Chondrocyte (in vitro differentiated cells): ENCODE data around the gene GBX2. TPM values are rescaled to one million over a fixed set of nuclear protein-coding genes. Genes with fewer than 3 reads are reported as not detected.

Experiments used
- DNase-seq: peaks from one replicate; pipeline ENCODE4 v3.0.0; 2021; ENCODE audit warnings: mixed read lengths, low spot score
- H3K27ac Mint-ChIP-seq: one replicate; pipeline ENCODE4 v1.8.0; 2021; ENCODE audit warnings: mild to moderate bottlenecking, moderate library complexity, mixed read lengths; ENCODE audit not compliant: unreplicated experiment
- H3K27me3 Mint-ChIP-seq: 2 replicates; pipeline ENCODE4 v1.8.0; 2021; ENCODE audit warnings: low read depth, mixed read lengths
- H3K36me3 Mint-ChIP-seq: 2 replicates; pipeline ENCODE4 v1.8.0; 2021; ENCODE audit warnings: low read depth, mixed read lengths
- H3K4me1 Mint-ChIP-seq: 2 replicates; pipeline ENCODE4 v1.8.0; 2021; ENCODE audit warnings: low read depth, mild to moderate bottlenecking, mixed read lengths
- H3K4me3 Mint-ChIP-seq: one replicate; pipeline ENCODE4 v1.8.0; 2021; ENCODE audit warnings: mild to moderate bottlenecking, moderate library complexity, mixed read lengths; ENCODE audit not compliant: unreplicated experiment
- H3K9me3 Mint-ChIP-seq: 2 replicates; pipeline ENCODE4 v1.8.0; 2021; ENCODE audit warnings: low read depth, mixed read lengths
- total RNA-seq: library from RNA; stranded (reverse); gene quantifications from 3 replicates; pipeline ENCODE4 v1.2.1, GENCODE V29; 2021
- TF ChIP-seq, protein P1 (sequence below): fragments of 200-600 bp; sonication (generic); IDR thresholded peaks from 2 replicates; pipeline ENCODE4 v1.5.0; 2021; ENCODE audit warnings: antibody characterized with exemption, mild to moderate bottlenecking, moderate library complexity

Gene GBX2
- total RNA-seq, 1 donor from 2014 or later, result 16.7 TPM

DNA sequence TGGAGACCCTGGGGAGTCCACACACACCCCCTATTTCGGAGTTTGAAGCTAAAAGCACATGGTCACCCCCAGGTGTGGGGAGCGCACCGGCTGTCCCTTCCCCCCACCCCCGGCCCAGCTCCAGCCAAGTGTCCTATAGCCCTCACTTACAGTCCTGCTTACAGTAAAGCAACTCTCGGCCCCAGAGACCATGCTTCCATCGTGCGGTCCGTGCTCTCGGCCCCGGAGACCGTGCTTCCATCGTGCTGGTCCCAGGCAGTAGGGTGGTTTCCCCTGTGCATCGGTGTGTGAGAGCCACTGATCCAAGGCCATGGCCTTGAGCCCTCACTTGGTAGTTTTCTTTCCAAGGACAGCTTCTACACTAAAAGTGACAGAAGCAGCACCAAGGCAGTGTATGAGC lies 48.7 kb downstream of the GBX2 start:
- no peaks in the 10 kb centered on the region for H3K4me1 Mint-ChIP-seq
- peaks cover 1% of the 10 kb centered on the region for H3K36me3 Mint-ChIP-seq
- no peak for DNase-seq
- no peaks in the 10 kb centered on the region for H3K27me3 Mint-ChIP-seq
- TF ChIP-seq, protein P1, sequence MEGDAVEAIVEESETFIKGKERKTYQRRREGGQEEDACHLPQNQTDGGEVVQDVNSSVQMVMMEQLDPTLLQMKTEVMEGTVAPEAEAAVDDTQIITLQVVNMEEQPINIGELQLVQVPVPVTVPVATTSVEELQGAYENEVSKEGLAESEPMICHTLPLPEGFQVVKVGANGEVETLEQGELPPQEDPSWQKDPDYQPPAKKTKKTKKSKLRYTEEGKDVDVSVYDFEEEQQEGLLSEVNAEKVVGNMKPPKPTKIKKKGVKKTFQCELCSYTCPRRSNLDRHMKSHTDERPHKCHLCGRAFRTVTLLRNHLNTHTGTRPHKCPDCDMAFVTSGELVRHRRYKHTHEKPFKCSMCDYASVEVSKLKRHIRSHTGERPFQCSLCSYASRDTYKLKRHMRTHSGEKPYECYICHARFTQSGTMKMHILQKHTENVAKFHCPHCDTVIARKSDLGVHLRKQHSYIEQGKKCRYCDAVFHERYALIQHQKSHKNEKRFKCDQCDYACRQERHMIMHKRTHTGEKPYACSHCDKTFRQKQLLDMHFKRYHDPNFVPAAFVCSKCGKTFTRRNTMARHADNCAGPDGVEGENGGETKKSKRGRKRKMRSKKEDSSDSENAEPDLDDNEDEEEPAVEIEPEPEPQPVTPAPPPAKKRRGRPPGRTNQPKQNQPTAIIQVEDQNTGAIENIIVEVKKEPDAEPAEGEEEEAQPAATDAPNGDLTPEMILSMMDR, result no peak
- H3K9me3 Mint-ChIP-seq, result no peaks in the 10 kb centered on the region
- H3K4me3 Mint-ChIP-seq, result no peak overlapping the region
- no peak overlapping the region for H3K27ac Mint-ChIP-seq

DNA sequence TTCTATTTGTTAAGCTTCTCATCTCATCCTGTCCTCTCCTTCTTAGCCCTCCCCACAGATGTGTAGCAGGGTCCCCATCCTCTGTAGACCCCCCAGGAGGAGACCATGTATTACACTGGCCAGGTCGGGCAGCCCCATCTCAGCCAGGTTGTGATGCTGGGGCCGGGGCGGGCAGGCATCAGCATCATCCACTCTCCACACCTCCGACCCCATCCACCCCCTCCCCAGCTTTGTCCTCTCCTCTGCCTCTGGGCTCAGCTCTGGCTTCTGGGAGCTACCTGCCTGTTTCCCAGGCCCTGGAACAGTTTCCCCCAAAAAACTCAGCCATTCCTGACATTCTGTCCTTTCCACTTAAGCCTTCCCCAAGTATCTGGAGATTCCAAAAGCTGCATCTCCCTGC lies 49.2 kb downstream of the GBX2 start:
- Mint-ChIP-seq H3K27ac (no peak overlapping the region), H3K4me1 (no peaks in the 10 kb centered on the region), H3K9me3 (no peaks in the 10 kb centered on the region), H3K4me3 (no peak overlapping the region), H3K27me3 (no peaks in the 10 kb centered on the region), H3K36me3 (no peaks in the 10 kb centered on the region)
- DNase-seq, result no peak
- TF ChIP-seq, protein P1, result no peak

DNA sequence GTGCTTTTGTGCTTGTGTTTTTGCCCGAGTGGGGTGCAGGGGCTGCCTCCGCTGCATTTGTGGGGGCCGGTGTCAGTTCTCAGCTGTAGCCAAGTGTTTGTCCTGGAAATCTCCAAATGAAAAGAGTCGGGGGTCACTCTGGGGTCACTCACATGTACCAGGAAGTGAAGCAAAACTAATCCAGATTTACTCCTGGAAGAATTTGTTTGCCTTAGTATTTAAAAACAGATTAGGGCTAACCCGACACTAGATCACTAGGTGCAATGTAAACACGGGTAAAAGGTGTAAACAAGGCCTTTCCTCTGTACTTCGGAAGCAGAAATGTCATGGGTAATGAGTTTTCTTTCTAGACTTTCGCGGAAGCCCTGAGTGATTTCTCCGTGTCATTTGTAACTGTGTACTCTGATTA lies 50.3 kb downstream of the GBX2 start:
- H3K9me3 Mint-ChIP-seq, result no peaks in the 10 kb centered on the region
- no peaks in the 10 kb centered on the region for H3K4me1 Mint-ChIP-seq
- no peak overlapping the region for H3K4me3 Mint-ChIP-seq
- no peaks in the 10 kb centered on the region for H3K27me3 Mint-ChIP-seq
- H3K36me3 Mint-ChIP-seq, result no peaks in the 10 kb centered on the region
- H3K27ac Mint-ChIP-seq, result no peak overlapping the region
- TF ChIP-seq, protein P1, result no peak
- DNase-seq, result no peak

DNA sequence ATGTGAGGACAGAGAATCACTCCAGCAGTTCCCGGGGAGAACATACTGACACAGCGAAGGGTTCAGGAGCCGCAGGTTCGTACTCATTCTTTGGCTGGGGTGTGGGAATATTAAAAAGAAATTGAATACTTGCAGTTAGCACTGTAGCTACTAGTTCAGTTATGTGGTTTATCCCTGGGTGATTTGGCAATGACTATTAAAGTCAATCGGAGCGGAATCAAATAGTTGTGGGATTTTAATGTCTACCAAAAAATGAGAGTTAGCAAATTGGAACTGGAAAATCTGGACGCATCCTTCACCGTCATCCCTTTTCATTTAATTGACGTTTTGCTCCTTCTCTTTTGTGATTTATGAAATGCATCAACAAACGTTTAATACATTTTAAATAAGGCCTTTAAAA lies 50.8 kb downstream of the GBX2 start:
- Mint-ChIP-seq H3K27me3 (no peaks in the 10 kb centered on the region), H3K9me3 (no peaks in the 10 kb centered on the region), H3K27ac (no peak overlapping the region), H3K4me1 (no peaks in the 10 kb centered on the region), H3K36me3 (no peaks in the 10 kb centered on the region), H3K4me3 (no peak overlapping the region)
- TF ChIP-seq, protein P1, result no peak
- no peak for DNase-seq

Other genes with a start within 250 kb of the GBX2 start
- not detected in 3 replicates for gene ASB18, start 96.0 kb upstream of the GBX2 start, total RNA-seq